Measurements from ENCODE around the gene GNA15.

- no peak for TF ChIP-seq ZNF317 (CRISPR knock-in tag; IDR thresholded peaks at IDR 0.05; ENCODE audit: borderline replicate concordance, low read depth)
- TF ChIP-seq CREM (CRISPR knock-in tag; IDR thresholded peaks at IDR 0.05) = no peak
- no peak for TF ChIP-seq TEAD4 (CRISPR knock-in tag; IDR thresholded peaks at IDR 0.05)
- no peak for TF ChIP-seq TP53 (CRISPR knock-in tag; IDR thresholded peaks at IDR 0.05)
- TF ChIP-seq CTCF (IDR thresholded peaks at IDR 0.05) = no peak
- no peak for TF ChIP-seq ZNF232 (CRISPR knock-in tag; IDR thresholded peaks at IDR 0.05)
- no peak for TF ChIP-seq SMAD4 (CRISPR knock-in tag; IDR thresholded peaks at IDR 0.05)
- no peak for TF ChIP-seq ZNF263 (CRISPR knock-in tag; IDR thresholded peaks at IDR 0.05; ENCODE audit: low read depth)
- TF ChIP-seq GTF2I (CRISPR knock-in tag; conservative IDR thresholded peaks at IDR 0.05) = no peak
- no peak for TF ChIP-seq NR3C1 (CRISPR knock-in tag; conservative IDR thresholded peaks at IDR 0.05; ENCODE audit: low read depth)
- no peak for TF ChIP-seq ZNF416 (CRISPR knock-in tag; IDR thresholded peaks at IDR 0.05)
- no peak for TF ChIP-seq CBFB (CRISPR knock-in tag; IDR thresholded peaks at IDR 0.05; ENCODE audit: low read depth)
- TF ChIP-seq MAX (CRISPR knock-in tag; IDR thresholded peaks at IDR 0.05) = no peak
- TF ChIP-seq CDX4 (CRISPR knock-in tag; IDR thresholded peaks at IDR 0.05; ENCODE audit: borderline replicate concordance) = no peak
These were observed 37.1 kb upstream of the GNA15 start for GRCh38 chr19:3098515-3099346.

Data from WTC11 (cell line).